ENCODE measurements around the gene HDAC7.

- TF ChIP-seq EZH2phosphoT487 (IDR thresholded peaks at IDR 0.05; ENCODE audit: borderline replicate concordance) = no peak
- no peak for TF ChIP-seq CTCF (conservative IDR thresholded peaks at IDR 0.05; ENCODE audit: low read length)
These were observed 81.6 kb downstream of the HDAC7 start for GRCh38 chr12:47737936-47738594.
